ENCODE results near the gene ZNF526.

DNA sequence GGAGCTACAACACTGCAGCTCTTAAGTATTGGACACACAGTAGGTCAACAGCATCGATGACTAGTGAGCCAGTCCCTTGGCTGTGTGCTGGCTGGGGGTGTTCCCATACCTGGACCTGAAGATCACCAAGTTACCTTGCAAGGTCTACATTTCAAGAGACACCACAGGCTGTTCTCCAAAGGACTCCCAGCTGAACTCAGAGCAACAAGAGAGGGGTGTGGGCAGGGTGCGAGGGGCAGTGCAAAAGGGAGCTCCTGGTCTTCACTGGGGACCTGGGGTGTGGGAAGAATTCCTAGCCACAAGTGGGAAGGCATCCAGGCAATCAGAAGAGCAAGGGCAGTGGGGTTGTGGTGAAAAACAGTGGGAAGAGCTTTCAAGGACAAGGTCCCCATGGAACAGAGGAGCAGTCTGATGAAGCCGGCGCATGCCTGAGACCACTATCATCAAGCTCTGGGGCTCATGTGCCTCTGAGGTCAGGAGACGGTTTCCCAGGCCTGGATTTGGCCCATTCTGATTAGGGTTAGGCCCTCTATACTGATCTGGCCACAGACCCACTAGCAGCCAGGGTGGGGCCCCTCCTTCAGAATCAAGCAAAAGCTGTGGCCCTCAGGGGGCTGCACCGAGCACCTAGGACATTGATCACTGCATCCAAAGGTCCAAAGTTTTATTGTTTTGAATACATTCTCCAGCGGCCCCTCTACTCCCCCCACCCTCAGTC, 27.0 kb downstream of the ZNF526 start:
- TF ChIP-seq, protein P1, sequence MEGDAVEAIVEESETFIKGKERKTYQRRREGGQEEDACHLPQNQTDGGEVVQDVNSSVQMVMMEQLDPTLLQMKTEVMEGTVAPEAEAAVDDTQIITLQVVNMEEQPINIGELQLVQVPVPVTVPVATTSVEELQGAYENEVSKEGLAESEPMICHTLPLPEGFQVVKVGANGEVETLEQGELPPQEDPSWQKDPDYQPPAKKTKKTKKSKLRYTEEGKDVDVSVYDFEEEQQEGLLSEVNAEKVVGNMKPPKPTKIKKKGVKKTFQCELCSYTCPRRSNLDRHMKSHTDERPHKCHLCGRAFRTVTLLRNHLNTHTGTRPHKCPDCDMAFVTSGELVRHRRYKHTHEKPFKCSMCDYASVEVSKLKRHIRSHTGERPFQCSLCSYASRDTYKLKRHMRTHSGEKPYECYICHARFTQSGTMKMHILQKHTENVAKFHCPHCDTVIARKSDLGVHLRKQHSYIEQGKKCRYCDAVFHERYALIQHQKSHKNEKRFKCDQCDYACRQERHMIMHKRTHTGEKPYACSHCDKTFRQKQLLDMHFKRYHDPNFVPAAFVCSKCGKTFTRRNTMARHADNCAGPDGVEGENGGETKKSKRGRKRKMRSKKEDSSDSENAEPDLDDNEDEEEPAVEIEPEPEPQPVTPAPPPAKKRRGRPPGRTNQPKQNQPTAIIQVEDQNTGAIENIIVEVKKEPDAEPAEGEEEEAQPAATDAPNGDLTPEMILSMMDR (IDR thresholded peaks at IDR 0.05; ENCODE audit: poor library complexity): no peak
- no peak for TF ChIP-seq EZH2 (IDR thresholded peaks at IDR 0.05; ENCODE audit: borderline replicate concordance)

Data from hepatocyte (in vitro differentiated cells).